GM23338 (cell line): Measurements from ENCODE around the gene TMEM219. TPM values are rescaled to one million over a fixed set of nuclear protein-coding genes. Genes with fewer than 3 reads are reported as not detected.
A peak's percentile ranks its signal among the peaks of the same experiment; 100 is the strongest.

Experiments used
- ATAC-seq: fragments of 200-7000 bp; cut with Tn5 transposase; 3 replicates; pipeline ENCODE4 v1.9.1; 2020
- DNase-seq: peaks from one replicate; pipeline ENCODE4 v3.0.0-alpha.2; 2015; ENCODE audit warnings: low spot score
- H2AFZ ChIP-seq: fragments of 200-600 bp; sonication (generic); 2 replicates; pipeline ENCODE4 v1.8.0; 2016; ENCODE audit warnings: antibody characterized with exemption, mild to moderate bottlenecking, moderate library complexity
- H3F3A ChIP-seq: fragments of 200-600 bp; sonication (generic); replicated peaks from 2 replicates; pipeline ENCODE4 v1.8.0; 2017; ENCODE audit warnings: antibody characterized with exemption, mixed run types, low read depth
- H3K27ac ChIP-seq: fragments of 200-600 bp; sonication (generic); 2 replicates; pipeline ENCODE4 v1.6.1; 2016; ENCODE audit warnings: low read depth
- H3K27me3 ChIP-seq: fragments of 200-600 bp; sonication (generic); 2 replicates; pipeline ENCODE4 v1.8.0; 2016; ENCODE audit warnings: mild to moderate bottlenecking, mixed run types, moderate library complexity; ENCODE audit not compliant: insufficient read depth
- H3K36me3 ChIP-seq: fragments of 200-600 bp; sonication (generic); 2 replicates; pipeline ENCODE4 v1.8.0; 2016; ENCODE audit warnings: mild to moderate bottlenecking; ENCODE audit not compliant: insufficient read depth
- H3K4me1 ChIP-seq: fragments of 200-600 bp; sonication (generic); 2 replicates; pipeline ENCODE4 v1.8.0; 2016; ENCODE audit warnings: mild to moderate bottlenecking, moderate library complexity; ENCODE audit not compliant: insufficient read depth
- H3K4me2 ChIP-seq: fragments of 200-600 bp; sonication (generic); 2 replicates; pipeline ENCODE4 v1.7.1; 2017; ENCODE audit warnings: mixed run types
- H3K4me3 ChIP-seq: fragments of 200-600 bp; sonication (generic); 2 replicates; pipeline ENCODE4 v1.6.1; 2016; ENCODE audit warnings: mixed run types
- H3K79me2 ChIP-seq: fragments of 200-600 bp; sonication (generic); replicated peaks from 2 replicates; pipeline ENCODE4 v1.8.0; 2017; ENCODE audit warnings: mild to moderate bottlenecking; ENCODE audit not compliant: insufficient read depth
- H3K9me2 ChIP-seq: fragments of 200-600 bp; sonication (generic); 2 replicates; pipeline ENCODE4 v1.8.0; 2017; ENCODE audit not compliant: insufficient read depth
- H4K20me1 ChIP-seq: fragments of 200-600 bp; sonication (generic); replicated peaks from 2 replicates; pipeline ENCODE4 v1.8.0; 2017; ENCODE audit warnings: mild to moderate bottlenecking; ENCODE audit not compliant: insufficient read depth
- H3K27ac Mint-ChIP-seq: 2 replicates; pipeline ENCODE4 v1.8.0; 2020; ENCODE audit warnings: inconsistent platforms, mild to moderate bottlenecking, moderate library complexity, mixed read lengths
- H3K27me3 Mint-ChIP-seq: 3 replicates; pipeline ENCODE4 v1.8.0; 2022; ENCODE audit warnings: low read depth, mild to moderate bottlenecking, moderate library complexity, mixed read lengths, inconsistent platforms; ENCODE audit not compliant: insufficient read depth, poor library complexity
- H3K36me3 Mint-ChIP-seq: 3 replicates; pipeline ENCODE4 v1.8.0; 2021; ENCODE audit warnings: low read depth, mild to moderate bottlenecking, inconsistent platforms, moderate library complexity, mixed read lengths
- H3K4me1 Mint-ChIP-seq: 3 replicates; pipeline ENCODE4 v1.8.0; 2020; ENCODE audit warnings: mild to moderate bottlenecking, inconsistent platforms, mixed read lengths
- H3K4me3 Mint-ChIP-seq: 3 replicates; pipeline ENCODE4 v1.8.0; 2021; ENCODE audit warnings: moderate library complexity, mild to moderate bottlenecking, inconsistent platforms, mixed read lengths
- H3K9me3 Mint-ChIP-seq: 3 replicates; pipeline ENCODE4 v1.8.0; 2020; ENCODE audit warnings: moderate library complexity, mild to moderate bottlenecking, inconsistent platforms, mixed read lengths
- CTCF ChIP-seq, 2 experiments: fragments of 200-600 bp in 1 of 2; sonication (generic) in 1 of 2; conservative IDR thresholded peaks; 2 replicates each; pipeline versions ENCODE4 v1.5.1 to v1.6.1; 2016 to 2017; ENCODE audit warnings: antibody characterized with exemption in 2 of 2, low read depth in 2 of 2, mild to moderate bottlenecking in 2 of 2, moderate library complexity in 1 of 2
- STAT1 ChIP-seq: IDR thresholded peaks from one replicate; pipeline ENCODE4 v1.6.1; 2016; ENCODE audit warnings: antibody characterized with exemption; ENCODE audit not compliant: unreplicated experiment
- polyA plus RNA-seq: library from polyadenylated mRNA; unstranded; fragments of >200 nt; fragmentation: Nextera tagmentation; extraction: Ambion mirVana; gene quantifications from 2 replicates; pipeline ENCODE4 v1.2.1, GENCODE V29; 2016
- total RNA-seq: library from RNA; depleted of rRNA; stranded (reverse); fragments of >200 nt; shearing (Covaris generic); gene quantifications from 2 replicates; pipeline ENCODE4 v1.2.3, GENCODE V29; 2014
- TF ChIP-seq, protein P1 (sequence below): IDR thresholded peaks from one replicate; pipeline ENCODE4 v1.6.1; 2018; ENCODE audit warnings: antibody characterized with exemption; ENCODE audit not compliant: unreplicated experiment

Gene TMEM219
- total and polyA plus RNA-seq, 2 experiments from 2014 or later, result 50.0 to 82.3 TPM

GRCh38 chr16:29940656-29941055 lies 21.2 kb upstream of the TMEM219 start (continued):
- TF ChIP-seq CTCF (conservative IDR thresholded peaks at IDR 0.05; ENCODE audit: low read depth in 2 of 2), result no peak
- TF ChIP-seq STAT1, result no peak

- H3K27ac Mint-ChIP-seq, result peak overlapping the region; percentile 36
- no peaks in the 10 kb centered on the region for H3K9me3 Mint-ChIP-seq
- H3K27me3 Mint-ChIP-seq, result peaks cover 7% of the 10 kb centered on the region
- no peaks in the 10 kb centered on the region for H3K9me2 ChIP-seq
- H4K20me1 ChIP-seq, result no peaks in the 10 kb centered on the region
- H3K4me2 ChIP-seq, result peak overlapping the region; percentile 33; the same call in 1 of the 2 replicates
- no peaks in the 10 kb centered on the region for H3K27me3 ChIP-seq
- H3F3A ChIP-seq, result no peaks in the 10 kb centered on the region
- H3K36me3 ChIP-seq, result no peaks in the 10 kb centered on the region
- peak; percentile 95 for ATAC-seq
- H3K4me3 Mint-ChIP-seq, result no peak overlapping the region
- peaks cover 10% of the 10 kb centered on the region for H3K4me1 Mint-ChIP-seq
- H2AFZ ChIP-seq, result peak overlapping the region; percentile 79
- TF ChIP-seq, protein P1, sequence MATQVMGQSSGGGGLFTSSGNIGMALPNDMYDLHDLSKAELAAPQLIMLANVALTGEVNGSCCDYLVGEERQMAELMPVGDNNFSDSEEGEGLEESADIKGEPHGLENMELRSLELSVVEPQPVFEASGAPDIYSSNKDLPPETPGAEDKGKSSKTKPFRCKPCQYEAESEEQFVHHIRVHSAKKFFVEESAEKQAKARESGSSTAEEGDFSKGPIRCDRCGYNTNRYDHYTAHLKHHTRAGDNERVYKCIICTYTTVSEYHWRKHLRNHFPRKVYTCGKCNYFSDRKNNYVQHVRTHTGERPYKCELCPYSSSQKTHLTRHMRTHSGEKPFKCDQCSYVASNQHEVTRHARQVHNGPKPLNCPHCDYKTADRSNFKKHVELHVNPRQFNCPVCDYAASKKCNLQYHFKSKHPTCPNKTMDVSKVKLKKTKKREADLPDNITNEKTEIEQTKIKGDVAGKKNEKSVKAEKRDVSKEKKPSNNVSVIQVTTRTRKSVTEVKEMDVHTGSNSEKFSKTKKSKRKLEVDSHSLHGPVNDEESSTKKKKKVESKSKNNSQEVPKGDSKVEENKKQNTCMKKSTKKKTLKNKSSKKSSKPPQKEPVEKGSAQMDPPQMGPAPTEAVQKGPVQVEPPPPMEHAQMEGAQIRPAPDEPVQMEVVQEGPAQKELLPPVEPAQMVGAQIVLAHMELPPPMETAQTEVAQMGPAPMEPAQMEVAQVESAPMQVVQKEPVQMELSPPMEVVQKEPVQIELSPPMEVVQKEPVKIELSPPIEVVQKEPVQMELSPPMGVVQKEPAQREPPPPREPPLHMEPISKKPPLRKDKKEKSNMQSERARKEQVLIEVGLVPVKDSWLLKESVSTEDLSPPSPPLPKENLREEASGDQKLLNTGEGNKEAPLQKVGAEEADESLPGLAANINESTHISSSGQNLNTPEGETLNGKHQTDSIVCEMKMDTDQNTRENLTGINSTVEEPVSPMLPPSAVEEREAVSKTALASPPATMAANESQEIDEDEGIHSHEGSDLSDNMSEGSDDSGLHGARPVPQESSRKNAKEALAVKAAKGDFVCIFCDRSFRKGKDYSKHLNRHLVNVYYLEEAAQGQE, result no peak
- peak; percentile 40 to 55 for TF ChIP-seq CTCF (conservative IDR thresholded peaks at IDR 0.05; ENCODE audit: low read depth in 2 of 2)
- 0 out of 2 replicates have a peak, but pooled peaks cover 6% of the 10 kb centered on the region for H3K4me1 ChIP-seq
- H3K27ac ChIP-seq, result peak overlapping the region; percentile 64; the same call in 1 of the 2 replicates
- no peaks in the 10 kb centered on the region for H3K79me2 ChIP-seq
- no peak overlapping the region for H3K4me3 ChIP-seq
- peak; percentile 80 for DNase-seq
- no peaks in the 10 kb centered on the region for H3K36me3 Mint-ChIP-seq
Measured at GRCh38 chr16:29943846-29944799, 17.8 kb upstream of the TMEM219 start.
